CD8-positive, alpha-beta memory T cell (primary cell): ENCODE results near the gene TEX10. TPM values are rescaled to one million over a fixed set of nuclear protein-coding genes. Genes with fewer than 3 reads are reported as not detected.
"Not testable (repeated sequence)": the region's sequence is repeated elsewhere in the genome, so short reads cannot be mapped to it uniquely, and the experiment has no call there.

Experiments
- CTCF ChIA-PET: fragments of 350-600 bp; sonication (Branson Sonifier 250); formaldehyde crosslinking; loops from one replicate; lab custom pipeline; 2021; ENCODE audit warnings: antibody characterized with exemption; lab: Charles Lee
- POLR2A ChIA-PET: fragments of 350-600 bp; sonication (Branson Sonifier 250); formaldehyde crosslinking; loops from one replicate; lab custom pipeline; 2021; ENCODE audit warnings: antibody characterized with exemption; lab: Charles Lee
- DNase-seq, 5 donors: peaks; one replicate each; pipeline versions ENCODE4 v3.0.0 to v3.0.0-alpha.2; 2020 to 2022; ENCODE audit warnings: mixed read lengths in 1 of 5
- H3K27ac ChIP-seq: one replicate; pipeline ENCODE4 v1.7.0; 2013; ENCODE audit warnings: low read depth, mild to moderate bottlenecking, low read length, moderate library complexity
- H3K27me3 ChIP-seq: 2 replicates; pipeline ENCODE4 v1.7.0; 2013; ENCODE audit warnings: low read length, mild to moderate bottlenecking; ENCODE audit not compliant: insufficient read depth, poor library complexity, severe bottlenecking
- H3K36me3 ChIP-seq: 2 replicates; pipeline ENCODE4 v1.7.0; 2013; ENCODE audit warnings: mild to moderate bottlenecking, low read length, moderate library complexity; ENCODE audit not compliant: insufficient read depth
- H3K4me1 ChIP-seq: 2 replicates; pipeline ENCODE4 v1.7.0; 2013; ENCODE audit warnings: mild to moderate bottlenecking, low read length, moderate library complexity; ENCODE audit not compliant: insufficient read depth
- H3K4me3 ChIP-seq: 2 replicates; pipeline ENCODE4 v1.7.0; 2013; ENCODE audit warnings: mild to moderate bottlenecking, low read length
- H3K9me3 ChIP-seq: 2 replicates; pipeline ENCODE4 v1.7.0; 2013; ENCODE audit warnings: mild to moderate bottlenecking, low read length
- H3K27ac Mint-ChIP-seq, 8 donors: one replicate each; pipeline ENCODE4 v1.8.0; 2020 to 2021; ENCODE audit warnings: mixed read lengths in 8 of 8, mild to moderate bottlenecking in 6 of 8, inconsistent platforms in 3 of 8, moderate library complexity in 3 of 8
- H3K27me3 Mint-ChIP-seq, 2 donors: one replicate each; pipeline ENCODE4 v1.8.0; 2020 to 2021; ENCODE audit warnings: mixed read lengths in 2 of 2, mild to moderate bottlenecking in 1 of 2, moderate library complexity in 1 of 2
- H3K36me3 Mint-ChIP-seq, 3 donors: one replicate each; pipeline ENCODE4 v1.8.0; 2020 to 2021; ENCODE audit warnings: mixed read lengths in 3 of 3, inconsistent platforms in 1 of 3, mild to moderate bottlenecking in 1 of 3
- H3K4me1 Mint-ChIP-seq, 3 donors: one replicate each; pipeline ENCODE4 v1.8.0; 2020 to 2021; ENCODE audit warnings: mixed read lengths in 3 of 3, inconsistent platforms in 1 of 3, mild to moderate bottlenecking in 1 of 3
- H3K4me3 Mint-ChIP-seq, 7 donors: one replicate each; pipeline ENCODE4 v1.8.0; 2020 to 2021; ENCODE audit warnings: mixed read lengths in 7 of 7, mild to moderate bottlenecking in 6 of 7, moderate library complexity in 4 of 7, inconsistent platforms in 2 of 7
- H3K9me3 Mint-ChIP-seq, 5 donors: one replicate each; pipeline ENCODE4 v1.8.0; 2020 to 2022; ENCODE audit warnings: mixed read lengths in 5 of 5, mild to moderate bottlenecking in 3 of 5, moderate library complexity in 2 of 5, inconsistent platforms in 1 of 5
- polyA plus RNA-seq: library from polyadenylated mRNA; unstranded; fragments of 300-500 nt; fragmentation: Illumina TruSeq; gene quantifications from one replicate; pipeline ENCODE4 v1.2.3, GENCODE V29; 2021
- total RNA-seq, 2 experiments: library from RNA; stranded (reverse); gene quantifications; one replicate each; pipeline ENCODE4 v1.2.3, GENCODE V29; 2021

The TEX10 gene
- 10 to 100 TPM; 31.3 to 34.1 TPM for total RNA-seq
- 11.6 TPM for polyA plus RNA-seq

- Histone ChIP-seq H3K9me3 (no peaks in the 10 kb centered on the region), H3K27ac (peak within 1 kb of the TSS; percentile 68), H3K36me3 (no peaks in the 10 kb centered on the region), H3K4me1 (peaks cover 34% of the 10 kb centered on the region), H3K27me3 (no peaks in the 10 kb centered on the region), H3K4me3 (peak within 1 kb of the TSS; percentile 80)
- ChIA-PET CTCF (interaction anchor here (1.1 to 3.7 kb wide), 3 partner anchors 28 to 85 kb away, joined by 3 to 13 read pairs (median 5); no protein-coding TSS in a partner anchor), POLR2A (interaction anchor here (0.5 to 0.6 kb wide), 3 partner anchors 19 to 257 kb away, joined by 3 to 6 read pairs (median 4); no protein-coding TSS in a partner anchor)
- H3K27ac Mint-ChIP-seq, result peak within 1 kb of the TSS; percentile 75 to 94 (median 88)
- peaks cover 0 to 4% (median 0%) of the 10 kb centered on the region in 5 donors for H3K9me3 Mint-ChIP-seq
- H3K27me3 Mint-ChIP-seq, result no peaks in the 10 kb centered on the region
- H3K4me3 Mint-ChIP-seq, result peak within 1 kb of the TSS; percentile 89 to 97 (median 95)
- peaks cover 45 to 63% (median 60%) of the 10 kb centered on the region in 3 donors for H3K4me1 Mint-ChIP-seq
- peak; percentile 78 to 91 (median 84) for DNase-seq
- H3K36me3 Mint-ChIP-seq, result peaks cover 4 to 13% (median 6%) of the 10 kb centered on the region in 3 donors
Observed at GRCh38 chr9:100352727-100353505, at the start of gene TEX10. TSS of gene TEX10 (minus strand) at chr9:100352942. CDS start at chr9:100349363, 3,579 bp downstream.

DNA sequence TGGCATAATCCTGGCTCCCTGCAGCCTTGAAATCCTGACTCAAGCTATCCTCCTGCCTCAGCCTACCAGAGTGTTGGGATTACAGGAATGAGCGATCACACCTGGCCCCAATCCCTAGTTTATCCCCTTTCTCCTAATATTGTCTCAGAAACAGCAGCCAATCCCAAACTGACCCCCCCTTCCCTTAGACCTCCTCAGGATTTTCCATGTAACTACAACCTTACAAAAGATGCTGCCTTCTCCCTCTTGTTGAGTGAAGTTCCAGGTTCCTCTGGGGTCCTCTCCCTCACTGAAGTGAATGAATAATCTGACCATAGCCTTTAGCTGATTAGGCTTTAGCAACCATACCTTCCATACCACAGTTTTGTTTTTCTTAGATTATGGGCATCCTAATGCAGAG is 48.3 kb upstream of the TEX10 start:
- H3K9me3 ChIP-seq, result no peaks in the 10 kb centered on the region
- no peaks in the 10 kb centered on the region for H3K4me1 Mint-ChIP-seq
- H3K4me3 ChIP-seq, result no peak overlapping the region
- H3K27me3 ChIP-seq, result no peaks in the 10 kb centered on the region
- no peaks in the 10 kb centered on the region for H3K4me1 ChIP-seq
- H3K4me3 Mint-ChIP-seq, result no peak overlapping the region
- DNase-seq, result no peak
- H3K27ac ChIP-seq, result no peak overlapping the region
- POLR2A ChIA-PET, result no interaction called here
- H3K36me3 ChIP-seq, result no peaks in the 10 kb centered on the region
- CTCF ChIA-PET, result no interaction called here
- no peaks in the 10 kb centered on the region for H3K9me3 Mint-ChIP-seq
- no peak overlapping the region for H3K27ac Mint-ChIP-seq
- H3K36me3 Mint-ChIP-seq, result no peaks in the 10 kb centered on the region
- H3K27me3 Mint-ChIP-seq, result peaks cover 9 to 35% of the 10 kb centered on the region in 2 donors

GRCh38 chr9:100397529-100398266 is 45.0 kb upstream of the TEX10 start:
- no peaks in the 10 kb centered on the region for H3K36me3 ChIP-seq
- peaks cover 2 to 19% of the 10 kb centered on the region in 2 donors for H3K27me3 Mint-ChIP-seq
- H3K4me3 ChIP-seq, result no peak overlapping the region
- no peak for DNase-seq
- H3K27ac ChIP-seq, result no peak overlapping the region
- H3K4me3 Mint-ChIP-seq, result no peak overlapping the region
- no peaks in the 10 kb centered on the region for H3K9me3 Mint-ChIP-seq
- ChIA-PET CTCF (interaction anchor here (0.6 kb wide), 1 partner anchor 43 kb away, joined by 3 read pairs; no protein-coding TSS in a partner anchor), POLR2A (no interaction called here)
- no peaks in the 10 kb centered on the region for H3K27me3 ChIP-seq
- no peaks in the 10 kb centered on the region for H3K9me3 ChIP-seq
- no peak overlapping the region for H3K27ac Mint-ChIP-seq
- H3K36me3 Mint-ChIP-seq, result peaks cover 0 to 3% (median 0%) of the 10 kb centered on the region in 3 donors
- no peaks in the 10 kb centered on the region for H3K4me1 Mint-ChIP-seq
- H3K4me1 ChIP-seq, result no peaks in the 10 kb centered on the region

- Histone ChIP-seq H3K36me3 (no peaks in the 10 kb centered on the region), H3K27ac (no peak overlapping the region), H3K9me3 (no peaks in the 10 kb centered on the region), H3K27me3 (no peaks in the 10 kb centered on the region), H3K4me3 (no peak overlapping the region), H3K4me1 (no peaks in the 10 kb centered on the region)
- CTCF ChIA-PET, result interaction anchor here (1.0 kb wide), 1 partner anchor 10 kb away, joined by 3 read pairs; no protein-coding TSS in a partner anchor
- H3K27me3 Mint-ChIP-seq, result peaks cover 0 to 15% of the 10 kb centered on the region in 2 donors
- peaks cover 0 to 3% (median 0%) of the 10 kb centered on the region in 3 donors for H3K36me3 Mint-ChIP-seq
- no peak for DNase-seq
- no peak overlapping the region for H3K27ac Mint-ChIP-seq
- H3K4me3 Mint-ChIP-seq, result no peak overlapping the region
- POLR2A ChIA-PET, result no interaction called here
- H3K4me1 Mint-ChIP-seq, result no peaks in the 10 kb centered on the region
- H3K9me3 Mint-ChIP-seq, result no peaks in the 10 kb centered on the region
Observed at GRCh38 chr9:100396769-100397168, 44.0 kb upstream of the TEX10 start.

DNA sequence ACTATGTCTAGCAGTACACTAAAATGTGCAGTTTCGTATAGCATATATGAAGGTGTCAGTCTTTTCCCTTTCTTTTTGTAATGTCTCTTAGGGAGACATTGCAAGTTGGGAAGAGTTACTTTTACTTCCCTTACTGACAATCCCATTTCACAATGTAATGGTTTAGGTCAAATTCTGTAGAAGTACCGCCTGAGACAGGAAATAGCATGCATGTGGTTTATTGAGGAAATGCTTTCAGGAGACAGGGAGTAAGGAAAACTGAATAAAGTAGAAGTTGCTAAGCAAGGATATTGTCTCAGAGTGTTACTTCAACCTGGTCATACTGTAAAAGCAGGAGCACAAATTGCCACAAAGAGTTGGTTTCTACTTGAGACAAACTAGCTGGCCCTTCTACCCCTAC is 42.1 kb upstream of the TEX10 start:
- Histone ChIP-seq H3K27ac (no peak overlapping the region), H3K9me3 (no peaks in the 10 kb centered on the region), H3K4me3 (no peak overlapping the region), H3K27me3 (no peaks in the 10 kb centered on the region), H3K36me3 (no peaks in the 10 kb centered on the region), H3K4me1 (no peaks in the 10 kb centered on the region)
- ChIA-PET CTCF (no interaction called here), POLR2A (no interaction called here)
- peaks cover 0 to 2% (median 0%) of the 10 kb centered on the region in 5 donors for H3K9me3 Mint-ChIP-seq
- H3K27me3 Mint-ChIP-seq, result peaks cover 0 to 4% of the 10 kb centered on the region in 2 donors
- no peak overlapping the region for H3K27ac Mint-ChIP-seq
- H3K36me3 Mint-ChIP-seq, result peaks cover 0 to 3% (median 0%) of the 10 kb centered on the region in 3 donors
- H3K4me1 Mint-ChIP-seq, result no peaks in the 10 kb centered on the region
- DNase-seq, result no peak
- H3K4me3 Mint-ChIP-seq, result no peak overlapping the region

- POLR2A ChIA-PET, result no interaction called here
- Histone ChIP-seq H3K36me3 (no peaks in the 10 kb centered on the region), H3K4me1 (no peaks in the 10 kb centered on the region), H3K4me3 (no peak overlapping the region), H3K27me3 (no peaks in the 10 kb centered on the region), H3K27ac (no peak overlapping the region), H3K9me3 (no peaks in the 10 kb centered on the region)
- Mint-ChIP-seq H3K9me3 (peaks cover 0 to 2% (median 0%) of the 10 kb centered on the region in 5 donors), H3K4me1 (no peaks in the 10 kb centered on the region), H3K4me3 (no peak overlapping the region), H3K27me3 (peaks cover 0 to 4% of the 10 kb centered on the region in 2 donors), H3K27ac (no peak overlapping the region), H3K36me3 (peaks cover 0 to 3% (median 0%) of the 10 kb centered on the region in 3 donors)
- CTCF ChIA-PET, result no interaction called here
- no peak for DNase-seq
Observed at GRCh38 chr9:100394032-100394695, 41.4 kb upstream of the TEX10 start.

- CTCF ChIA-PET, H3K9me3 ChIP-seq, H3K27me3 Mint-ChIP-seq, H3K36me3 ChIP-seq, H3K4me1 ChIP-seq, H3K9me3 Mint-ChIP-seq, H3K27ac Mint-ChIP-seq, POLR2A ChIA-PET, H3K27me3 ChIP-seq, H3K36me3 Mint-ChIP-seq, DNase-seq, H3K4me1 Mint-ChIP-seq, H3K4me3 Mint-ChIP-seq, H3K4me3 ChIP-seq, H3K27ac ChIP-seq: not testable (repeated sequence)
Observed at GRCh38 chr9:100392989-100393388, 40.2 kb upstream of the TEX10 start.
